ENCODE measurements around the gene PCSK6.
"Not testable (repeated sequence)": the region's sequence is repeated elsewhere in the genome, so short reads cannot be mapped to it uniquely, and the experiment has no call there.

Gene PCSK6

DNA sequence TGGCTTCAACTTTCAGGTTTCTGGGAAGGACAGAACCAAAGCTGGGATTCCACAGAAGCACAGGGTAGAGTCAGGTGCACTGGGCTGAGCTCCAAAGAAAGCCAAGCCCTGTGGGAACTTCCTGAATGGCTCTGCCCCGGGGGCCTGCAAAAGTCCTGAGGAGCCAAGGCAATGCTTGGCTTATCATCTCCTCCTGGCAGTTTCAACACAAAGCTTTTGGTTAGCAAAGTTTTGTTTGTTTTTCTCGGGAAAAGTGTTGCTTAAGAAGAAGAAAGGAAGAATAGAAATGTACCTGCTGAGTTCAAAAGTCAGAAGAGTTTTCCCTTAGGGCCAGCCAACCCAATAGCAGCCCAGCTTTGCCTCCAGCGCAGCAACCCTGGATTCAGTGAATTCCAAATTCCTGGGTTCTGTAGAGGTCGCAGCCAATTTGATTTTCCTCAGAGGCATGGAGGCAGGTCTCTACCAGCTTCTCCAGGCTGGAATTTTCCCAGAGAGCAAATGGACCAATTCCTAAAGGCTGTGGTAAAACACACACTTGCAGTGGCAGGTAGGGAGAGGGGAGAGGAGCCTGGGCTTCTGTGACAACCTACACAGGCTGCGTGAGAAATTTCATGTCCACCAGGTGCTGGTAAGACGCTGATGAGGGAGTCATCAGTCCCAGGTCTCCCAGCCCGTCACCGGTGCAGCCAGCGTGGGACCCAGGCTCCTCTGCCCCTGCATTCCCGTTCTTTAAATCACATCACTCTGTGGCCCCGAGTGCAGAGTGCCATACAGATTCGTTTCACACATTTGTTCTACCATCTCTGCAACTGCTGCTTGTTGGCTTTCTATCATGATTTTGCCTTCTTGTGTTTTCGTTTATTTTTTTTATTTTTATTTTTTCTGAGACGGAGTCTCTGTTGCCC, 140.2 kb downstream of the PCSK6 start:
- DNase-seq, result no peak

DNA sequence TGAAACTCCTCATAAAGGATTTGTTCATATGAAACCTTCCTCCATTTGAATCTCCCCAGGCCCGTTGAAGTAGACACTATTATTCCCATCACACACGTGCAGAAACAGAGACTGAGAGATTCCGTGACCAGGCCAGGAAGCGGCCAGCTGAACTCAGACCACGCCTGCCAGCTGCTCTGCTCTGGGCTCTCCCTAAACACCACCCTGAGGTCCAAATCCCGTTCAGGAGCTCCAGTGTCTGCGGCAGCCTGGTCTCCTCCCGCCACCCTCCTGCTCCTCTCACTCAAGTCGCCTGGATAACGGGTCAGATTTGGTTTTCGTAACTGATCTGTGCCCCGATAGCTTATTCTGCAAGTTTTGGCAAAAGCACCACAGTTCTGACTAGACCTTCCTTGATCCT, 140.9 kb downstream of the PCSK6 start:
- no peak for DNase-seq

DNA sequence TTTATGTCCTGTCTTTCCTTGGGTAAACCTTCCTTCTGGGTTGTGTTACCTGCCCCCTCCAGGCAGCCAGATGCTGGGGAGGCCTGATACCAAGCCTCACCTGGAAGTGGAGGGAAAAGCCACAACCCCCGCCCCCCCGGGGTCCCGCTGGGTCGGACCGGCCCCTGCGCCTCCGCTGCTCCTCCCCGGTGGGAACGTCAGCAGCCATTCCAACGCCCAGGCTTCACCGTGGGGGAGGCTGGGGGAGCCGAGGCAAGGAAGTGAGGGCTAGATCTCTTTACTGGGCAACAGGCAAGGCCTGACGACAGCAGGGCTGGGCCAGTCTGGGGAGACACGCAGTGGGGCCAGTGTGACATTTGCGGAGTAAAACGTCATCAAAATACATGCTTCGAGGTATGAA, 141.5 kb downstream of the PCSK6 start:
- DNase-seq, result no peak

DNA sequence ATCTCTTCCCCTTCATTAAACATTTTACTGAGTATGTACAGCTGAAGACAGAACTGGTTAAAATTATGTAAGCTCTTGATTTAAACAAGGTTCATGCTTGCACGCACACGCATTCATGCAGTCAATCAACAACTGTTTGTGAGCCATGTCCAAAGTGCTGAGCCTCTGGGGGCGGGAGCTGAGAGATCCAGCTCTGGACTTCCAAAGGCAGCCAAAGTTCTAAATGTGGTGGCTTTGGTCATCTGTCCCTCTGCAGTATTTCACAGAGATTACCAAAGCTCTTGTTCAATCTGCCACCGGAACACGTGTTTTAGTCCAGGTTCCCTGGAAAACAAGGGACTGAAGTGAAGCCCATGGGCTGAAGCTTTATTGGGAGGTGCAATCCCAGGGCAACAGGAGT, 142.1 kb downstream of the PCSK6 start:
- no peak for DNase-seq

DNA sequence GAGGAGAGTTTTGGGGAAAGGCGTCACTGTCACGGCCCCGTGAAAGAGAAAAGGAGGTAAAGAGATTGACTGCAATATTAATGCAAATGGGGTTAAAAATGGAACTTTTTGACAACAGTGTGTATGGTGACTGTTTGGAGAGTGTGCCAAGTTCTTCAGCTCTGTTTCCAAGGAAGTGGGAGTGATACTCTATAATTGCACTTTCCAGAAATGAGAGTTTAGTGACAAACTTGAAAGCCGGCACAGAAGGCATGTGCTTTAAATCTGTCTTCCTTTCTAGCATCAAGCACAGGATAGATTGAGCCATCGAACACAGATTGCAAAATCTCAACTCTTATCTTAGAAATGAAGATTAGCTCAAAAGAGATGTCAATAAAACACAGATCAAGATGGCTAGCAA, 142.6 kb downstream of the PCSK6 start:
- DNase-seq, result no peak

DNA sequence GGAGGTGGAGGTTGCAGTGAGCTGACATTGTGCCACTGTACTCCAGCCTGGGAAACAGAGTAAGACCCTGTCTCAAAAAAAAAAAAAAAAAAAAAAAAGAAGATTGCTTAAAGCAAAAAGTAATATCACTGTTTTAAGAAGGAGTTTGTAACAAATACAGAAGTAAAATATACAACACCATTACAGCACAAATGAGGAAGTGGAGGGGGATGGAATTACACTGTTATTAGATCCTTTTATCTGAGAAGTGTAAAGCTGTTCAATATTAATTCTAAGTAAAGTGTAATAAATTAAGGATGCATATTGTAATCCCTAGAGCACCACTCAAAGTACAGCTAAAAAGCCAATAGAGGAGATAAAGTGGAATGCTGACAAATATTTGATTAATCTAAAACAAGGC, 147.5 kb downstream of the PCSK6 start:
- DNase-seq, result no peak

DNA sequence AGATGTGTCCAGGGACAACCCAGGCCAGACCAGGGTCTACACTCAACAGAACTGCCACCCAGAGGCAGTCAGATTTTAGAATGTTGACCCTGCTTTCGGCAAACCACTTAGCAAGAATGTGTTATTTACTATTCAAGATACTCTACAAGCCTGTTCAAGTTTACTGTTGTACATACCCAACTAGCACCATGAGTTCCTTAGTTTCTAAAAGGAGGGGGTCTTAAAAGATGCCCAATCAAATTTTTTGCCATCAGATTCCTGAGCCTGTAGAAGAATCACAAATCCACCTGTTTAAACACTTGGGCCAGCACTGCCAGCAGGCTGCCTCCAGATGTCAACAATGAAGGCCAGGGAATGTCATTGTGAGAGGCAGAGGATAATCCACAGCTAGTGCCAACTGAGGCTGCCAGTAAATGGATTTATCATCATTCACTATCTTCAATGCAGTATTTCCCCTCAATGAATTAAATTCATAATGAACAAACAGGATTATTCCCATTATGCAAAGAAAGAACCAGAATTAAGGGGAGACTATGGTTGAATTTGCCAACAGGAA, 150.9 kb downstream of the PCSK6 start:
- no peak for DNase-seq

DNA sequence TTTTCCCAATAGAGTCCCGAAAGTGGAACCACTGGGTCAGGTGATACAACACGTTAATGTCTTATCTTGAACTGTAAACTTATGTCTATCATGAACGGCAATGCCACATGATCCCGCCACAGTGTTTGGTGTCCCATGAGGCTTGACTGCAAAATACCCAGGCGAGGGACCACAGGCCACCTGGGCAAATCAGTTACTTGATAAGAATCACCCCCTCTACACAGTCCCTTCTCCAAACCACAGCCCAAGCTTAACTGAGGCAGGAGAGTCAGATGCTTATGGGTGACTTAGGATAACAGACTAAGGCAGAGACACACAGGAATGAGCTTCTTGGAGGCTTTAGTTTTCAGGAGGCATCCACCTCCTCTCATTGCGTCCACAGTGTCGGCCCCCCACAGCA, 151.5 kb downstream of the PCSK6 start:
- no peak for DNase-seq

DNA sequence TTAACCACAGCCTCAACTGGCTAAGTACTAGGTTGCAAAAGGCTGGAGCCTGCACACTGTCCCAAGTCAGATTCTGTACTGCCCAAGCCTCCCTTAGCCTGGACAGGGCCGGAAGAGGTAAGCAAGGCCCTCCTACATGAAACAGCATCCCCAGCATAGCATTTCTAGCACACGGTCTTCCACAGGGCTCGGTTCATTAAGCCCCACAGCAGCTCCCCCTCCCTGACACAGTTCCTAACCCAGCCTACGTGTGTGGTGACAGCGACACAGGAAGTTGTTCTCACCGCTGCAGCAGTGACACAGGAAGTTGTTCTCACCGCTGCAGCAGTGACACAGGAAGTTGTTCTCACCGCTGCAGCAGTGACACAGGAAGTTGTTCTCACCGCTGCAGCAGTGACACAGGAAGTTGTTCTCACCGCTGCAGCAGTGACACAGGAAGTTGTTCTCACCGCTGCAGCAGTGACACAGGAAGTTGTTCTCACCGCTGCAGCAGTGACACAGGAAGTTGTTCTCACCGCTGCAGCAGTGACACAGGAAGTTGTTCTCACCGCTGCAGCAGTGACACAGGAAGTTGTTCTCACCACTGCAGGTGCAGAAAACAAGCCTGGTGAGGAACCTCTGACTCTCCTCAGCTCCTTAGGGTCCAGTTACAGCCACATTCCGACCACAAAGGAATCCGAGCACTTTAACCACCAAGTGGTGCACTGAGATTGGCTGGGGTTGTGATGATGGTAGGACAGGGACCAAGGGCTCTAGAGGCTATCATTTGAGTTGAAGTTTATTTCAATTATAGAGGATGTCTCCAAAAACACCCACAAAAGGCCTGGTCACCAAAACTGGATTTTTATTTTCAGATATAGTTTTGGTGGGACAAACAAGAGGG, 155.4 kb downstream of the PCSK6 start:
- DNase-seq, result not testable (repeated sequence)

DNA sequence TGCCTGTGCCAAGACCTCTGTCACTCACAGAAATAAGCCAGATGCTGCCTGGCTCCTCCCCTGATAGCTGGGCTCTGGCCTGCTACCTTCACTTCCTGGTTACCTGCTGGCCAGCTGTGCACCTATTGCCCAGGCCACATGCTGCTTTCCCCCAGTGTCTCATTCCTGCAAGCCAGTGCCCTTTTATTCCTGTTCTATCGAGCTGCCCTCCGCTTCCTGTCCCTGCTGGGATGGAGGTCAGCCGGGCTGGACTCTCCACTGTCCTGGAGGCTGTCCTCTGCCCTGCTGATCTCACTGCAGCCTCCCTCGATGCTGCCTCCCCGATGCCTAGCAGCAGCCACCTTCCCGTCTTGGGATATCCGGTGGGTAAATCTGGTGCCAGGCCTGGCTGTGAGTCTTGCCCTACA, 157.4 kb downstream of the PCSK6 start:
- DNase-seq, result no peak

DNA sequence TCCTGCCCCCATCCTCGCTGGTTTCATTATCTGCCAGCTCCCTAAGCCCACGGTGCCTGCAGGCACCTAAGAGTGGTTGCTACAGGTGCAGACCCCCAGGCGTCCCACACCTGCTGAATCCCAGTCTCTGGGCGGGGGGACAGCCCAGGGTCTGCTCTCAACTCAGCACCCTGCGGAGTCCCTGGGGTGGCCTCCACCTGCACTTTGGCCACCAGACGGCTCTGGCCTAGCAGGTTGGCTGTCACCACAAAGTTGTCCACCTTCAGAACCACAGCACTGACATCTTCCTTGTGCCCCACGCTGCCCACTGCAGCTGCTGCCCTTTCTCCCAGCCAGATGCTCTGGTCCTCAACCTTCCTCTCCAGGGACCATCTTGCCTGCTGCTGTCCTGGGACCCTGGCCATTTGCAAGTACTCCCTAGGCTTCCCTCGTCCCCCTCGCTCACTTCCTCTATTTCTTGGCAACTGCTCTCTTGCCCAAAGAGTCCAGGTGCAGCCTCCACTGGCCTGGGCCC, 159.6 kb downstream of the PCSK6 start:
- no peak for DNase-seq

DNA sequence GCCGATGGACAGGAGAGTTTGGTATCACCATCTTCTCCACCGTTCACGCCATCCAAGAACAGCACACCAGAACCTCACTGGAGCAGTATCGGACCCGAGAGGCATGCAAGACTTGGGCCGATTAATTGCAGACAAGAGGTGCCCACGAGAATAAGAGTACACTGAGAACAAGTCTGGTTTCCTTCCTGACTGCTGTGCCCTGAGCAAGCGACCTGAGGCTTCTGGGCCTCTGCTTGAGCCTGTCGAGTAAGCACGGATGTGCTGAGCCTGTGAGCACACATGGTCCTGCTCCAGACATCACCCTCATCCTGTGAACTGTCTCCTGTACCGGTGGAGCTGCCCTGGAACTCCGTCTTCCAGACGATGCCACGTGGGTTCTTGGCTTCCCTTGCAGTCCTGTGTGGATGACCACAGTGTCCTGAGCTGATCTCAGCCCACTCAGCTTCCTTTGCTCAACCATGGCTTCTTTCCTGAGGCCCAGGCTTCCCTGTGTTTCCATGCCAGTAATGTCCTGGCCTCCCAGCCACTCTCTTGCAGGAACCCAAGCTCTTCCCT, 160.1 kb downstream of the PCSK6 start:
- DNase-seq, result no peak

DNA sequence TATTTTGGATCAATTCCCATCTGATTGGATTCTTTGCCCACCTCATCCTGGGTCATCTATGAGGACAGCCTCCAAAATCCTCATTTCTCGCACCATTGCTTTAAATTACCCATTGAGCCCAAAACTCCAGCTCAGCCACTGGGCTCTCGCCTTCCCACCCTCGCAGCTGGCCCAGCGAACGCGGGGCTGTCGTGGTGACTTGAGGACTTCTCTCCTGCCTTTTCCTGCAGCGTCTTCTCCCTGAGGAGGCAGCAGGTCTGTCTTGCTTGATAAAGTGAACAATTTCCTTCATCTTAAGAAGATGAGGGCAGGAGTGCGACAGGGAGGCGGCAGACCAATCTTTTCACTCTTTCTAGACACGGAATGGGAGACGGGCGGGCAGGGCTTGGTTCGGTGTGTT, 161.5 kb downstream of the PCSK6 start:
- DNase-seq, result no peak

DNA sequence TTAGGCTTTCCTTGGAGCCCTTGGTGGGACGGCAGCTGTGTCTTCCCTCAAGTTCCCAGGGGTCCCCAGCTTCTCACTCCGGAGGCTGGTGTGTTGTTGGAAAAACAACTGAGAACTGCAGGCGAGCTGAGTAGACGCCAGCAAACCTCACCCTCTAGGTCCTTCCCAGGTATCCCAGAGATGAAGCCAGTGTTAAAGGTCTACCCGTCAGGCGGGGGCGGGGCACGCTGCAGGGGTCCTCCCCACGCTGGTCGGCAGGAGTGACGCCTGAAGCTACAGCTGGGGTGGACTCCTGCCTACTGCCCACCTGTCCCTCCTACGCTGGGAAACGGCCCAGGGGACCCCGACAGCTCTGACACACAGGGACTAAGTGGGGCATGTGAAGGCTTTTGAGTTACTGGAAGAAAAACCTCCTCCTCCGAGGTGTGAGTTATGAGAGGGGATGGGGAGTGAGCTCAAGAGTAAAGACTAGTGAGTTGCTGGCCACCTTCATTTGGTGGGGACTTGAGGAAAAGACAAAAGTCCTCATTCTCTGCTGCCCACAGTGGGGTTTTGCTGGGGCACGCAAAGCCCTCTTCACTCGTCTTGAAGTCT, 162.3 kb downstream of the PCSK6 start:
- DNase-seq, result no peak

DNA sequence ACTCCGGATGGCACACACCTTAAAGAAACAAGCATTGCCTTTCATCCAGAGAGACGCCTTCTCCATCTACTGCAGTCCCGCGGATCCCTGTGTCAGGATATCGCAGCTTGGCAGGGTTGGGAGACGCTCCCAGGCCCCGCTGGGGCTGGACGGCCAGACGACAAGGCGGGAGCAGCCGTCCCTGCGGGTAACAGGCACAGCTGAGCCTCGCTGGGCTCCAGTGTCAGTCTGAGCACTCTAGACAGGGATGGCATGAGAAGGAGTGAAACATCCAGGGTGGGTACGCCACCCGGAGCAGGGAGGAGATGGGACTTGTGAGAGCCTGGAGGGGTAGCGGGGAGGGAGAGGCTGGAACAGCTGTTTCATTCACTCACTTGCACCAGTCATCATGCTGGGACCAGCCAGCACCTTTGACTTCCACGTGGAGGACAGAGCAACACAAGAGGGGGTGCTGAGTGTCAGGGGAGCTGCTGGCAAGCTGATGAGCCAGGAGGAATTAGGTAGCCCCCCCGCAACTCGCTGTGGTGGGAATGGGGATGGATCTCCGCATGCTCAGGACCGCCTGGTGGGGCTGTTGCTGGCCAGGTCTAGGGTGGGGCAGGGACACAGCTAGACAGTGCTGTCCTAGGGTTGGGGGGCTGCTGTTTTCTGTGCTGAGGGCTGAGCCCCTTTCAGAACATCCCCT, 162.9 kb downstream of the PCSK6 start:
- DNase-seq, result no peak

DNA sequence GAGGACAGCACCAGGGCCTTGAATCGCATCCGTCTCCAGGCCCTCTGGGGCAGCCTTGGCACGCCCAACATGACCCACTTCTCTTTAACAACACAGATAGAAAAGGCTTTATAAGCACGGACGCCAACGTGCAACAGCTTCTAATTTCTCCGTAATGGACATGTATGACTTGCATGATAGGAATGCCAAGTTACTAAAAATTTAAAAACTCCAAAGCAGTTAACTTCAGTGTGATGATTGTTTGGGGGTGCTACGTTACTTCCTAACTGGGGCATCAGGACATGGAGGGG, 163.5 kb downstream of the PCSK6 start:
- DNase-seq, result no peak

DNA sequence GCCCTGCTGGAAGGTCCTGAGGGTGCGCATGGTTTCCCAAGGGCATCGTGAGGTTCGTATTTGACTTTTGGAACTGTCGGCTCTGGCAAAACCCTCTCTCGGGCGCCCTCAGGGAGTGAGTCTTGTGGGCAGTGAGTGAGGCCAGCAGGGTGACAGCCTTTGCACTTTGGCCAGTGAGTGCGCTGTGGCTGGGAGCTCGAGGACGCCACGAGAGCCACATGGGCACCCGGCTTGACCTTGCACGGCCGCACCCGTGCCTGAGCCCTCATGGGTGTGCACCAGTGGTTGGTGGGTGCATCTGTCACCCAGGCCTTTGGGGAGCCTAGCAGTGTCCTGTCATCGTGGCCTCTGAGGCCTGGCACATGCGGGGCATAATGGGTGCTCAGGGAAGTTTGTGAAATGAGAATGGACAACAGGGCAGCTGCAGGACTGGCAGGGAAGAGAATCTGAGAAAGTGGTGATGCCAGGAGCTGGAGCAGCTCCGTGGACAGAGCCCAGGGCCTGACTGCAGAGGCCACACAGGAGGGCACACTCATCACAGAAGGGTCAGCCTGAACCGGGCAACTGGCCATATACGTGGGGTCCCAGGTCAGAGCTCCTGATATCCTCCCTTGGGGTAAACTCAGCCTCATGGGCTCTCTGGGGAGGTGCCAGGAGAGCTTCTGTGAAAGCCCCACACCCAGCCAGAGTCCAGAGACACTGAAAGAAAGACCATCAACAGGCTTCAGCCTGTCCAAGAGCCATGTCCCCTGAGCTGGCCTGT, 164.1 kb downstream of the PCSK6 start:
- no peak for DNase-seq

DNA sequence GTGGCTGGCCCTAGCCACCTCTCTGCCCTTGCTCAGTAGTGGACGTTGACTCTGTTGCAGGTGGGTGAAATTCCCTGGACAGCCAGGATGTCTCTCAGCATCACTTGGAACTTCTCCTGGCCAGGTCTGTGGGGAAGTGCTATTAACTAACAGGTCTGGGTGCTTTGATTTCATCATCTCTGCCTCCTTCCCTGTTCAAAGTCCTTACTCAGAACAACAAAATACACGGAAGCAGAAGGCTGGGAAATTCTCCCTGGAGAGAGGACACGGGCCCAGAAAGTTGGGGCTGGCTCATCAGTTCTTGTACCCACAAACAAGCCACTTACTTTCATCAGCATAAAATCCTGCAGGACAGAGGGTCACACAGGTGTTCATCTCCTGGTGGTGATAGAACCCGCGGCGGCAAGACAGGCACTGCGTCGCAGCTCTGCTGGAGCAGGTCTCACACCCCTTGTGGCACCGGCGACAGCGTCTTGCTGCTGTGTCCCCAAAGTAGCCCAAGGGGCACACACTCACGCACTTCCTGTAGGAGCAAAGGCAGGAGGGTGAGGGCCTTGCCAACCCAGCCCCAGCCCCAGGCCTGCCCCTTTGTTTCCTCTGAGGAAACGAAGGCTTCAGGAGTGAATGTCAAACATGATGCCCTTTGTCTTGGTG, 164.9 kb downstream of the PCSK6 start:
- DNase-seq, result no peak

DNA sequence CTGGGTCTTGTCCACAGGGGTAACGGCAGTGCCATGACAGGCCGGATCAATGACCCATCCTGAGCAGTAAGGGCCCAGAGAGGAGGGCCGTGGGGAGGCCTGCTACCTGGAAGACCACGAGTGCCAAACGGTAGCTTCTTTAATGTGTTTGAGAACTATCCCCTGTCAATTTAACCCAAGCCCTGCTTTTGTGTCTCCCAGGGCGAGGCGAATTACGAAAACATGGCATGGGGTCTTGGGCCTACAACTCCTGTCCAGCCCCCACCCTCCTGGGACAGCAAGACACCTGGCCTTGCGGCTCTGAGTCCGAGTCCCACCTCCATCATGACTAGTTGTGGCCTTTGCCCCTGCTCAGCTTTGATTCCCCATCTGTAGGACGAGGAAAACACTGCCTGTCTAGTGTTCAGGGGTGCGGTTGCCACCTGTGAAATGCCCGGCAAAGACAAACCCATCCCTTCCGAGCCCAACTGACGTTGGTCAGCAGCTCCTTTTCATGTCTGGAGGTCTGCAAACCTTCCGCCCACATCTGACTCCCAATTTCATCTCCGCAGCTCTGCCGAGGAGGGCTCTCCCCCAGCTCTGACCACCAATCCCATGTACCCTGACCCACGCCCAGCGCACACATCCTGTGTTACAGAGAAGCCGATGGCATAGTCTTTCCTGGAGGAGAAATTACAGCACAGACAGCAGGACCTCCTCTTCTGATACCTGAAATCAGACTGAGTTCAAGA, 165.5 kb downstream of the PCSK6 start:
- no peak for DNase-seq

DNA sequence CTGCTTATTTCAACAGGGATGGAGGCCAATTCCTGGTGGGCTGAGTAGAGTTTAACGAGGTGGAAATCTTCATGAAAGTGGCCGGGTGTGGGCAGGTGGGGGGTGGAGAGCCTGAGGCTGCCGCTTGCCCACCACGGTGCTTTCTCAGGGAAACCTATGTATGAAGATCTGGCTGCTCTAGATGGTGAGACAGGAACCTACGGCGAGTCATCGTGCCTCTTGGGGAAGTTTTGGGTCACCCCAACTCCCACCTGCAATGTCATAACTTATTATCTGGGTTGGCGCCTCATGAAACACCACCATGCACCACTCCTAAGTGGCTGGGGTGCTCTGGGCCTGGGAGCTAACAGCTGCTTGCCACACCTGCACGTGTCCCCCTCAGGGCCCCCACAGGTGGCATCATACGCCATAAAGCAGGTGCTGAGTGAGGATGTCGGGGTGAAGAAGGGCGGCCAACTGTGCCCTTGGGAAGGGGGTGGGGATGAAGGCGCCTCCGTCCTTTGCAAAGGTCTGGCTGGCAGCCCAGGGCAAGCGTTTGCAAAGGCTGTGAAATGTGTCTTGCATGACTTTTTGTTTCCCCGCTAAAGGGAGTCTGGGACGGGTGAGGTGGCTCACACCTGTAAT, 166.5 kb downstream of the PCSK6 start:
- DNase-seq, result no peak
